Measurements from ENCODE around the gene COL17A1. TPM values are rescaled to one million over a fixed set of nuclear protein-coding genes. Genes with fewer than 3 reads are reported as not detected.

COL17A1 gene
- total and polyA plus RNA-seq, 2 of the 13 experiments (the other 11 are each of a cell fraction or from before 2014, with no cell fraction given): 0.03 TPM; not detected in 1

GRCh38 chr10:104096692-104097091 is 11.0 kb upstream of the COL17A1 start:
- Histone ChIP-seq H4K20me1 (ENCODE audit: insufficient read depth, low read length) (no peaks in the 10 kb centered on the region), H3K4me2 (ENCODE audit: low read depth, low read length) (no peak overlapping the region), H2AFZ (ENCODE audit: low read length) (no peak overlapping the region), H3K27me3 (ENCODE audit: control insufficient read depth in 1 of 2, insufficient read depth in 2 of 2, low read length in 2 of 2) (no peaks in the 10 kb centered on the region; a peak in 1 of 5 replicates), H3K4me3 (replicated peaks in 1 of 3; ENCODE audit: insufficient read depth in 1 of 3, low read depth in 2 of 3, low read length in 3 of 3) (no peak overlapping the region), H3K9ac (ENCODE audit: insufficient read depth, low read depth, low read length) (no peak overlapping the region), H3K9me3 (ENCODE audit: low read length) (peaks cover 9% of the 10 kb centered on the region), H3K27ac (ENCODE audit: extremely low read length, insufficient read depth, low read length) (no peak overlapping the region), H3K4me1 (ENCODE audit: insufficient read depth, low read length) (no peaks in the 10 kb centered on the region), H3K79me2 (ENCODE audit: insufficient read depth, low read length) (no peaks in the 10 kb centered on the region), H3K36me3 (replicated peaks in 1 of 2; ENCODE audit: control insufficient read depth in 1 of 2, insufficient read depth in 2 of 2, low read length in 2 of 2) (no peaks in the 10 kb centered on the region)
- ATAC-seq (no peak), FAIRE-seq (no peak), DNase-seq (ENCODE audit: low spot score) (no peak)
- intact Hi-C loops (cut with micrococcal nuclease; ENCODE audit: unreplicated experiment) (no loop called here), in situ Hi-C loops (cut with HindIII; ENCODE audit: extremely low pct_ligation_motif_present, low pct_unique_long_range_greater_than_20kb) (no loop called here)
- no TSS peak for BruUV-seq (replicated peaks)
- WGBS (ENCODE audit: low lambda C conversion rate): 8% methylated on average over 2 of the region's 2 CpGs
- CTCF ChIA-PET (ENCODE audit: low intra/inter-chr PET ratio, low total read pairs): no interaction called here
- POLR2A ChIA-PET: no interaction called here
- TF ChIP-seq NR1H2 (CRISPR knock-in tag; IDR thresholded peaks at IDR 0.05; ENCODE audit: borderline replicate concordance, low read depth) (no peak), FOSL2 (CRISPR knock-in tag; IDR thresholded peaks at IDR 0.05) (no peak), ZMAT5 (CRISPR knock-in tag; IDR thresholded peaks at IDR 0.05; ENCODE audit: borderline replicate concordance, low read depth) (no peak), NFE2L1 (CRISPR knock-in tag; IDR thresholded peaks at IDR 0.05; ENCODE audit: borderline replicate concordance) (no peak), JUNB (CRISPR knock-in tag; IDR thresholded peaks at IDR 0.05; ENCODE audit: borderline replicate concordance) (no peak), KLF12 (CRISPR knock-in tag; IDR thresholded peaks at IDR 0.05; ENCODE audit: borderline replicate concordance) (no peak), SIN3B (IDR thresholded peaks at IDR 0.05; ENCODE audit: low read length) (no peak), ZNF256 (CRISPR knock-in tag; conservative IDR thresholded peaks at IDR 0.05) (no peak), ZNF143 (CRISPR knock-in tag; IDR thresholded peaks at IDR 0.05) (no peak)
- TF ChIP-seq, protein P1, sequence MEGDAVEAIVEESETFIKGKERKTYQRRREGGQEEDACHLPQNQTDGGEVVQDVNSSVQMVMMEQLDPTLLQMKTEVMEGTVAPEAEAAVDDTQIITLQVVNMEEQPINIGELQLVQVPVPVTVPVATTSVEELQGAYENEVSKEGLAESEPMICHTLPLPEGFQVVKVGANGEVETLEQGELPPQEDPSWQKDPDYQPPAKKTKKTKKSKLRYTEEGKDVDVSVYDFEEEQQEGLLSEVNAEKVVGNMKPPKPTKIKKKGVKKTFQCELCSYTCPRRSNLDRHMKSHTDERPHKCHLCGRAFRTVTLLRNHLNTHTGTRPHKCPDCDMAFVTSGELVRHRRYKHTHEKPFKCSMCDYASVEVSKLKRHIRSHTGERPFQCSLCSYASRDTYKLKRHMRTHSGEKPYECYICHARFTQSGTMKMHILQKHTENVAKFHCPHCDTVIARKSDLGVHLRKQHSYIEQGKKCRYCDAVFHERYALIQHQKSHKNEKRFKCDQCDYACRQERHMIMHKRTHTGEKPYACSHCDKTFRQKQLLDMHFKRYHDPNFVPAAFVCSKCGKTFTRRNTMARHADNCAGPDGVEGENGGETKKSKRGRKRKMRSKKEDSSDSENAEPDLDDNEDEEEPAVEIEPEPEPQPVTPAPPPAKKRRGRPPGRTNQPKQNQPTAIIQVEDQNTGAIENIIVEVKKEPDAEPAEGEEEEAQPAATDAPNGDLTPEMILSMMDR (CRISPR knock-in tag; IDR thresholded peaks at IDR 0.05): no peak
- TF ChIP-seq, protein P2, sequence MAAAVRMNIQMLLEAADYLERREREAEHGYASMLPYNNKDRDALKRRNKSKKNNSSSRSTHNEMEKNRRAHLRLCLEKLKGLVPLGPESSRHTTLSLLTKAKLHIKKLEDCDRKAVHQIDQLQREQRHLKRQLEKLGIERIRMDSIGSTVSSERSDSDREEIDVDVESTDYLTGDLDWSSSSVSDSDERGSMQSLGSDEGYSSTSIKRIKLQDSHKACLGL (CRISPR knock-in tag; IDR thresholded peaks at IDR 0.05): no peak
